B cell (primary cell): Measurements from ENCODE around the gene OR52E4. TPM values are rescaled to one million over a fixed set of nuclear protein-coding genes. Genes with fewer than 3 reads are reported as not detected.

Source experiments
- ATAC-seq: fragments of 200-7000 bp; cut with Tn5 transposase; one replicate; pipeline ENCODE4 v1.10.0; 2021; ENCODE audit warnings: low read depth, mild to moderate bottlenecking, moderate number of reproducible peaks, moderate library complexity
- CTCF ChIA-PET: fragments of 350-600 bp; sonication (Branson Sonifier 250); formaldehyde crosslinking; loops from one replicate; lab custom pipeline; 2021; ENCODE audit warnings: antibody characterized with exemption, inconsistent platforms; lab: Charles Lee
- POLR2A ChIA-PET: fragments of 350-600 bp; sonication (Branson Sonifier 250); formaldehyde crosslinking; loops from one replicate; lab custom pipeline; 2021; ENCODE audit warnings: antibody characterized with exemption; lab: Charles Lee
- DNase-seq: peaks from one replicate; pipeline ENCODE4 v3.0.0; 2013
- H2AFZ ChIP-seq: 2 replicates; pipeline ENCODE4 v1.6.1; 2012; ENCODE audit warnings: mild to moderate bottlenecking, low read depth, low read length; ENCODE audit not compliant: insufficient read depth, poor library complexity, severe bottlenecking
- H3K27ac ChIP-seq, 2 donors: 1 replicate in 1 of 2; 2 replicates in 1 of 2; pipeline ENCODE4 v1.5.1; 2012 to 2013; ENCODE audit warnings: low read length in 2 of 2, mild to moderate bottlenecking in 2 of 2, moderate library complexity in 1 of 2
- H3K27me3 ChIP-seq, 4 experiments: fragments of 200-600 bp in 1 of 4; sonication (generic) in 1 of 4; replicated peaks in 1 of 4; 1 replicate in 2 of 4; 2 replicates in 2 of 4; pipeline versions ENCODE4 v1.6.1 to v1.7.0; 2013 to 2016; ENCODE audit warnings: low read length in 3 of 4, mild to moderate bottlenecking in 2 of 4, mixed read lengths in 1 of 4, moderate library complexity in 1 of 4; ENCODE audit not compliant: insufficient read depth in 4 of 4, control insufficient read depth in 3 of 4; ENCODE audit errors: control extremely low read depth in 1 of 4
- H3K36me3 ChIP-seq, 2 experiments: replicated peaks in 1 of 2; 1 replicate in 1 of 2; 2 replicates in 1 of 2; pipeline versions ENCODE4 v1.6.1 to v1.7.1; 2013; ENCODE audit warnings: low read length in 1 of 2; ENCODE audit not compliant: insufficient read depth in 2 of 2, control insufficient read depth in 1 of 2; ENCODE audit errors: control extremely low read depth in 1 of 2, extremely low read depth in 1 of 2
- H3K4me1 ChIP-seq, 2 donors: fragments of 200-600 bp in 1 of 2; sonication (generic) in 1 of 2; 1 replicate in 1 of 2; 2 replicates in 1 of 2; pipeline versions ENCODE4 v1.5.1 to v1.6.1; 2013 to 2017; ENCODE audit warnings: low read length in 2 of 2; ENCODE audit not compliant: control insufficient read depth in 2 of 2, insufficient read depth in 2 of 2
- H3K4me2 ChIP-seq: replicated peaks from 2 replicates; pipeline ENCODE3; 2012; ENCODE audit warnings: mild to moderate bottlenecking, low read depth, low read length; ENCODE audit not compliant: poor library complexity, severe bottlenecking
- H3K4me3 ChIP-seq, 5 experiments: fragments of 200-600 bp in 1 of 5; sonication (generic) in 1 of 5; 1 replicate in 3 of 5; 2 replicates in 2 of 5; pipeline versions ENCODE4 v1.5.1 to v1.7.0; 2011 to 2016; ENCODE audit warnings: low read length in 4 of 5, mild to moderate bottlenecking in 4 of 5, low read depth in 2 of 5, control low read depth in 1 of 5, moderate library complexity in 1 of 5; ENCODE audit not compliant: insufficient read depth in 1 of 5; ENCODE audit errors: control extremely low read depth in 1 of 5, extremely low read depth in 1 of 5
- H3K79me2 ChIP-seq: fragments of 200-600 bp; sonication (generic); one replicate; pipeline ENCODE4 v1.6.0; 2016; ENCODE audit warnings: low read length; ENCODE audit not compliant: control insufficient read depth, insufficient read depth
- H3K9ac ChIP-seq: fragments of 200-600 bp; sonication (generic); 2 replicates; pipeline ENCODE4 v1.6.1; 2017; ENCODE audit warnings: mild to moderate bottlenecking, low read length, moderate library complexity
- H3K9me3 ChIP-seq, 3 donors: one replicate each; pipeline versions ENCODE4 v1.6.1 to v1.7.1; 2013; ENCODE audit warnings: low read length in 2 of 3; ENCODE audit not compliant: control insufficient read depth in 2 of 3, insufficient read depth in 1 of 3; ENCODE audit errors: control extremely low read depth in 1 of 3
- H4K20me1 ChIP-seq: 2 replicates; pipeline ENCODE4 v1.6.0; 2012; ENCODE audit warnings: mild to moderate bottlenecking, low read length; ENCODE audit not compliant: insufficient read depth, control insufficient read depth, poor library complexity, severe bottlenecking
- H3K27ac Mint-ChIP-seq: one replicate; pipeline ENCODE4 v1.8.0; 2021; ENCODE audit warnings: mixed read lengths
- H3K27me3 Mint-ChIP-seq: one replicate; pipeline ENCODE4 v1.8.0; 2021; ENCODE audit warnings: mixed read lengths
- H3K4me1 Mint-ChIP-seq: one replicate; pipeline ENCODE4 v1.8.0; 2021; ENCODE audit warnings: mixed read lengths
- H3K4me3 Mint-ChIP-seq: one replicate; pipeline ENCODE4 v1.8.0; 2021; ENCODE audit warnings: mixed read lengths
- H3K9me3 Mint-ChIP-seq: one replicate; pipeline ENCODE4 v1.8.0; 2022; ENCODE audit warnings: mixed read lengths; ENCODE audit not compliant: insufficient read depth
- CTCF ChIP-seq: fragments of 200-600 bp; IDR thresholded peaks from one replicate; pipeline ENCODE4 v1.8.0; 2022; ENCODE audit warnings: antibody characterized with exemption, mild to moderate bottlenecking
- EZH2 ChIP-seq: IDR thresholded peaks from 2 replicates; pipeline ENCODE4 v1.6.1; 2012; ENCODE audit warnings: borderline replicate concordance, low read depth, mild to moderate bottlenecking, moderate library complexity, low read length; ENCODE audit not compliant: insufficient read depth, poor library complexity, severe bottlenecking
- WGBS: methylation state at CpG from one replicate; pipeline ENCODE4 v1.1.5; 2013; ENCODE audit warnings: missing lambda C conversion rate; ENCODE audit not compliant: insufficient coverage; 5-methylcytosine and 5-hydroxymethylcytosine counted together
- intact Hi-C: fragments of 100-400 bp; cut with micrococcal nuclease; formaldehyde crosslinking; loops from one replicate; pipeline ENCODE4 v1.10.0; 2022
- polyA plus RNA-seq: library from polyadenylated mRNA; depleted of rRNA; stranded (reverse); fragments of >200 nt; gene quantifications from 2 replicates; pipeline ENCODE4 v1.2.3, GENCODE V29; 2012
- total RNA-seq, 2 donors: library from RNA; stranded (reverse); fragments of 120-200 nt in 1 of 2; gene quantifications; 1 replicate in 1 of 2; 2 replicates in 1 of 2; pipeline versions ENCODE4 v1.2.3 to v1.2.4, GENCODE V29; 2013 to 2022

OR52E4 gene
- total and polyA plus RNA-seq, 2 donors (not counting 1 experiment from before 2014, with no cell fraction given): not detected

DNA sequence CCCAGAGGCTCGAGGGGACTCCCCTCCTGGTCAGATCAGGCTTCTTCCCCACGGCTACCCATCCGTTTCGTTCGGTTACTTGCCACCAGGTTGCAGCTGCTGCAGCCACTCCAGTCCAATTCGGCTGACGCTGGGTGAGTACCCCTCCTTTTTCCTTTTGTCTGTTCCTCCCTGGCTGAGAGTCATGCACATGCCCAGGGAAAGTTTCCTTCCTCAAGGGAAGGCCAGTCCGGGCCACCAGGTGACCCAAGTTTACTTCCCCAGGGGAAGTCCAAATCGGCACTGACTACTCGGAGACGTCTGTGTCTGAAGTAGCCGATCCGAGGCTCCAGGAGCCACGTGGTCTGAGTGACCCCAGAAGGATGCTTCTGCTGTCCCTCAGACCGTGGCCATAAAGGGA is 48.4 kb downstream of the OR52E4 start:
- POLR2A ChIA-PET: no interaction called here
- H4K20me1 ChIP-seq: no peaks in the 10 kb centered on the region
- peaks cover 0 to 36% (median 2%) of the 10 kb centered on the region in 3 donors for H3K9me3 ChIP-seq
- no peak overlapping the region for H3K9ac ChIP-seq
- H3K4me3 Mint-ChIP-seq: no peak overlapping the region
- H3K4me1 ChIP-seq: no peaks in the 10 kb centered on the region
- H3K27me3 Mint-ChIP-seq: no peaks in the 10 kb centered on the region
- H3K27ac ChIP-seq: no peak overlapping the region
- H3K9me3 Mint-ChIP-seq: peaks cover 7% of the 10 kb centered on the region
- H2AFZ ChIP-seq: no peak overlapping the region
- no peak for DNase-seq
- no peaks in the 10 kb centered on the region for H3K27me3 ChIP-seq
- no peaks in the 10 kb centered on the region for H3K36me3 ChIP-seq
- H3K79me2 ChIP-seq: no peaks in the 10 kb centered on the region
- intact Hi-C loops: no loop called here
- TF ChIP-seq CTCF (no peak), EZH2 (no peak)
- H3K27ac Mint-ChIP-seq: no peak overlapping the region
- H3K4me1 Mint-ChIP-seq: no peaks in the 10 kb centered on the region
- H3K4me3 ChIP-seq: no peak overlapping the region
- WGBS: 89% methylated on average over 15 of the region's 15 CpGs
- CTCF ChIA-PET: no interaction called here
- ATAC-seq: no peak
- no peak overlapping the region for H3K4me2 ChIP-seq

DNA sequence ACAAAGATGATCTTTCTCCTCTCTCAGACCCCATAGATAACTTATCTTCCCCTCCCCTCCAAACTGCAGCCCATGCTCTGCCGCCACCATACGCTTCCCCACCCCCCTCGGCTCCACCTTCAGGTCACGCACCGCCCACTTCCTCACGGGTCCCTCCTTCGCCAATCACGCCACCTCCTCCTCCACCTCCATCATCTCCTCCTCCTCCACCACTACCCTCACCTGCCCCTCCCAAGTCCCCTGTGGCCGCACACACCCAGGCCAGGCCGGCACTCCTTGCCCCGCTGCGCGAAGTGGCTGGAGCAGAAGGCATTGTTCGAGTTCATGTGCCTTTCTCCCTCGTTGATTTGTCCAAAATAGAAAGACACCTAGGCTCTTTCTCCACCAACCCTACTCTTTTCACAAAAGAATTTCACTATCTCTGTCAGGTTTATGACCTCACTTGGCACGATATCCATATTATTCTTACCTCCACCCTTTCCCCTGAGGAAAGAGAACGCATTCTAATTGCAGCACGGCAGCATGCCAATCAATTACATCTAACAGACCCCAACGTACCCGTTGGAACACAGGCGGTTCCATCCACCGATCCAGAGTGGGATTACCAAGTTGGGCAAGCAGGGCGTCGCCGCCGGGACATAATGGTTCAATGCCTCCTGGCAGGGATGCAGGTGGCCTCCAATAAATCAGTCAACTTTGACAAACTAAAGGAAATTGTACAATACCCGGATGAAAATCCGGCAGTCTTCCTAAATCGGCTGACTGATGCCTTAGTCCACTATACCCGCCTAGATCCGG is 49.3 kb downstream of the OR52E4 start:
- Histone ChIP-seq H3K79me2 (no peaks in the 10 kb centered on the region), H3K4me3 (no peak overlapping the region), H4K20me1 (no peaks in the 10 kb centered on the region), H3K9me3 (peaks cover 0 to 34% (median 2%) of the 10 kb centered on the region in 3 donors), H3K9ac (no peak overlapping the region), H3K36me3 (no peaks in the 10 kb centered on the region), H3K27me3 (no peaks in the 10 kb centered on the region), H3K4me1 (no peaks in the 10 kb centered on the region), H3K27ac (no peak overlapping the region), H3K4me2 (no peak overlapping the region), H2AFZ (no peak overlapping the region)
- TF ChIP-seq CTCF: no peak
- TF ChIP-seq EZH2: no peak
- ATAC-seq: no peak
- Mint-ChIP-seq H3K4me3 (no peak overlapping the region), H3K27me3 (no peaks in the 10 kb centered on the region), H3K9me3 (peaks cover 7% of the 10 kb centered on the region), H3K27ac (no peak overlapping the region), H3K4me1 (no peaks in the 10 kb centered on the region)
- intact Hi-C loops: no loop called here
- ChIA-PET CTCF (no interaction called here), POLR2A (no interaction called here)
- WGBS: 94% methylated on average over 31 of the region's 31 CpGs
- DNase-seq: no peak
